Astrocyte (in vitro differentiated cells and primary cell): ENCODE data around the gene DEFB121. TPM values are rescaled to one million over a fixed set of nuclear protein-coding genes. Genes with fewer than 3 reads are reported as not detected.

Source experiments
- DNase-seq: peaks from one replicate; pipeline ENCODE4 v3.0.0-alpha.2; 2010; ENCODE audit warnings: low read depth
- FAIRE-seq: peaks from 2 replicates; lab custom pipeline; 2011; peaks lifted over from hg19 to GRCh38; lab: Jason Lieb, UNC
- H2AFZ ChIP-seq: 2 replicates; pipeline ENCODE4 v1.6.0; 2012; ENCODE audit warnings: low read depth, low read length, inconsistent platforms
- H3K27ac ChIP-seq: 2 replicates; pipeline ENCODE4 v1.5.1; 2011; ENCODE audit warnings: low read depth, low read length, inconsistent platforms
- H3K27me3 ChIP-seq: 2 replicates; pipeline ENCODE4 v1.6.0; 2011; ENCODE audit warnings: low read length, inconsistent platforms; ENCODE audit not compliant: insufficient read depth
- H3K36me3 ChIP-seq: 2 replicates; pipeline ENCODE4 v1.5.1; 2011; ENCODE audit warnings: low read length, inconsistent platforms; ENCODE audit not compliant: insufficient read depth
- H3K4me1 ChIP-seq: 2 replicates; pipeline ENCODE4 v1.5.1; 2011; ENCODE audit warnings: low read length, inconsistent platforms; ENCODE audit not compliant: insufficient read depth
- H3K4me2 ChIP-seq: 2 replicates; pipeline ENCODE4 v1.6.0; 2012; ENCODE audit warnings: low read length, inconsistent platforms
- H3K4me3 ChIP-seq: 2 replicates; pipeline ENCODE4 v1.5.1; 2011; ENCODE audit warnings: low read depth, mild to moderate bottlenecking, low read length, inconsistent platforms; ENCODE audit not compliant: insufficient read depth
- H3K79me2 ChIP-seq: 2 replicates; pipeline ENCODE4 v1.6.0; 2012; ENCODE audit warnings: mild to moderate bottlenecking, low read length, inconsistent platforms; ENCODE audit not compliant: insufficient read depth
- H3K9ac ChIP-seq: 2 replicates; pipeline ENCODE4 v1.6.0; 2012; ENCODE audit warnings: mild to moderate bottlenecking, low read length, inconsistent platforms
- H3K9me3 ChIP-seq: 2 replicates; pipeline ENCODE4 v1.5.1; 2012; ENCODE audit warnings: low read depth, mild to moderate bottlenecking, low read length, inconsistent platforms; ENCODE audit not compliant: insufficient read depth
- H4K20me1 ChIP-seq: 2 replicates; pipeline ENCODE4 v1.6.0; 2012; ENCODE audit warnings: low read length, inconsistent platforms; ENCODE audit not compliant: insufficient read depth
- H3K27ac Mint-ChIP-seq: one replicate; pipeline ENCODE4 v1.8.0; 2021; ENCODE audit warnings: mild to moderate bottlenecking, mixed read lengths; ENCODE audit not compliant: unreplicated experiment
- H3K27me3 Mint-ChIP-seq: one replicate; pipeline ENCODE4 v1.8.0; 2021; ENCODE audit warnings: low read depth, mixed read lengths; ENCODE audit not compliant: unreplicated experiment
- H3K36me3 Mint-ChIP-seq: one replicate; pipeline ENCODE4 v1.8.0; 2021; ENCODE audit warnings: low read depth, mixed read lengths; ENCODE audit not compliant: unreplicated experiment
- H3K4me1 Mint-ChIP-seq: one replicate; pipeline ENCODE4 v1.8.0; 2021; ENCODE audit warnings: low read depth, mixed read lengths; ENCODE audit not compliant: unreplicated experiment
- H3K4me3 Mint-ChIP-seq: one replicate; pipeline ENCODE4 v1.8.0; 2021; ENCODE audit warnings: mild to moderate bottlenecking, moderate library complexity, mixed read lengths; ENCODE audit not compliant: unreplicated experiment
- H3K9me3 Mint-ChIP-seq: one replicate; pipeline ENCODE4 v1.8.0; 2021; ENCODE audit warnings: mild to moderate bottlenecking, mixed read lengths; ENCODE audit not compliant: unreplicated experiment
- EZH2 ChIP-seq: IDR thresholded peaks from 2 replicates; pipeline ENCODE4 v1.6.1; 2012; ENCODE audit warnings: mild to moderate bottlenecking, low read length, inconsistent platforms; ENCODE audit not compliant: insufficient read depth
- total RNA-seq: library from RNA; stranded (reverse); gene quantifications from 2 replicates; pipeline ENCODE4 v1.2.1, GENCODE V29; 2021
- TF ChIP-seq, protein P1 (sequence below): IDR thresholded peaks from 2 replicates; pipeline ENCODE4 v1.5.1; 2011; ENCODE audit warnings: low read depth, mild to moderate bottlenecking, inconsistent platforms, low read length, moderate library complexity; ENCODE audit not compliant: insufficient read depth

Gene DEFB121
- total RNA-seq, 1 donor from 2014 or later = not detected

DNA sequence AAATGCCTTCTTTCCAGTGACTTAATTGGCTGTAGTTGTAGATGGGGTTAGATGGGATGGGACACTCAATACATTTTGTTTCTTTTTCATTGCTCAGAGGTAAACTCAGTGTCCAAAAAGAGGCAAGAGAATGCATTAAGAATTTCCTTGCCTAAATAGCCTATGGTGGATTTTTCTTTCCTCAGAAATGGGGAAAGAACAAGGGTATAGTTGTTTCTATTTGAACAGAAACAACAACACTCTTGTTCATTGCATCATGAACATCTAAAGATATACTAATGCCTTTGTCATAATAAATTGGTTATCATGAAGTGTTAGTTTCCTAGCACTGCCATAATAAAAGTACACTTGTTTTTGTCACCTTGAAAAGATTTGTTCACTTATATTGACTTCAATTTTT, 19.8 kb upstream of the DEFB121 start:
- no peak for FAIRE-seq

DNA sequence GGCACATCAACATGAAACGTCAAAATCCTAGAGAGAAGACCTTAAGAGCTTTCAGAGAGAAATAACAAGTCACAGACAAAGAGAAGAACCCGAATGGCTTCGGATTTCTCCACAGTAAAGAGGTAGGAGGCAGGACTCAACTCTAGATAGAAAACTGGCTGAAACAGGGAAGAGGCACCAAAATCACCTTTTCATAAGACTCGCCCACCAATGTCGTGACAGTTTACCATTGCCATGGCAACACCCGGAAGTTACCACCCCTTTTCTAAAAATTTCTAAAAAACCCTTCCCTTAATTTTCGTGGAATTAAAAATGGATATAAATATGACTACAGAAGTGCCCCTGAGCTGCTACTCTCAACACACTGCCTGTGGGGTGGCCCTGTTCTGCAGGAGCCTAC, 12.3 kb upstream of the DEFB121 start:
- no peak overlapping the region for H3K4me2 ChIP-seq
- H3K36me3 ChIP-seq = no peaks in the 10 kb centered on the region
- Mint-ChIP-seq H3K36me3 (no peaks in the 10 kb centered on the region), H3K27ac (no peak overlapping the region), H3K9me3 (peaks cover 11% of the 10 kb centered on the region), H3K27me3 (no peaks in the 10 kb centered on the region), H3K4me3 (no peak overlapping the region), H3K4me1 (no peaks in the 10 kb centered on the region)
- H3K27me3 ChIP-seq = no peaks in the 10 kb centered on the region
- FAIRE-seq (no peak), DNase-seq (no peak)
- no peak overlapping the region for H2AFZ ChIP-seq
- H3K4me1 ChIP-seq = no peaks in the 10 kb centered on the region
- H3K9me3 ChIP-seq = no peaks in the 10 kb centered on the region
- no peak overlapping the region for H3K27ac ChIP-seq
- H3K79me2 ChIP-seq = no peaks in the 10 kb centered on the region
- TF ChIP-seq, protein P1, sequence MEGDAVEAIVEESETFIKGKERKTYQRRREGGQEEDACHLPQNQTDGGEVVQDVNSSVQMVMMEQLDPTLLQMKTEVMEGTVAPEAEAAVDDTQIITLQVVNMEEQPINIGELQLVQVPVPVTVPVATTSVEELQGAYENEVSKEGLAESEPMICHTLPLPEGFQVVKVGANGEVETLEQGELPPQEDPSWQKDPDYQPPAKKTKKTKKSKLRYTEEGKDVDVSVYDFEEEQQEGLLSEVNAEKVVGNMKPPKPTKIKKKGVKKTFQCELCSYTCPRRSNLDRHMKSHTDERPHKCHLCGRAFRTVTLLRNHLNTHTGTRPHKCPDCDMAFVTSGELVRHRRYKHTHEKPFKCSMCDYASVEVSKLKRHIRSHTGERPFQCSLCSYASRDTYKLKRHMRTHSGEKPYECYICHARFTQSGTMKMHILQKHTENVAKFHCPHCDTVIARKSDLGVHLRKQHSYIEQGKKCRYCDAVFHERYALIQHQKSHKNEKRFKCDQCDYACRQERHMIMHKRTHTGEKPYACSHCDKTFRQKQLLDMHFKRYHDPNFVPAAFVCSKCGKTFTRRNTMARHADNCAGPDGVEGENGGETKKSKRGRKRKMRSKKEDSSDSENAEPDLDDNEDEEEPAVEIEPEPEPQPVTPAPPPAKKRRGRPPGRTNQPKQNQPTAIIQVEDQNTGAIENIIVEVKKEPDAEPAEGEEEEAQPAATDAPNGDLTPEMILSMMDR = no peak
- no peak for TF ChIP-seq EZH2
- H4K20me1 ChIP-seq = no peaks in the 10 kb centered on the region
- no peak overlapping the region for H3K4me3 ChIP-seq
- H3K9ac ChIP-seq = no peak overlapping the region

More for the DNA sequence above, 19.8 kb upstream of the DEFB121 start:
- DNase-seq = no peak
- H3K36me3 Mint-ChIP-seq = no peaks in the 10 kb centered on the region
- no peaks in the 10 kb centered on the region for H3K27me3 ChIP-seq
- no peak overlapping the region for H3K4me2 ChIP-seq
- no peaks in the 10 kb centered on the region for H3K9me3 ChIP-seq
- H3K27ac Mint-ChIP-seq = no peak overlapping the region
- H2AFZ ChIP-seq = no peak overlapping the region
- H3K79me2 ChIP-seq = no peaks in the 10 kb centered on the region
- no peak overlapping the region for H3K9ac ChIP-seq
- H3K4me3 Mint-ChIP-seq = no peak overlapping the region
- H3K4me1 ChIP-seq = no peaks in the 10 kb centered on the region
- H3K9me3 Mint-ChIP-seq = peaks cover 8% of the 10 kb centered on the region
- no peak overlapping the region for H3K27ac ChIP-seq
- TF ChIP-seq EZH2 = no peak
- TF ChIP-seq, protein P1 = no peak
- no peaks in the 10 kb centered on the region for H3K36me3 ChIP-seq
- H3K27me3 Mint-ChIP-seq = no peaks in the 10 kb centered on the region
- H3K4me3 ChIP-seq = no peak overlapping the region
- H4K20me1 ChIP-seq = no peaks in the 10 kb centered on the region
- no peaks in the 10 kb centered on the region for H3K4me1 Mint-ChIP-seq

DNA sequence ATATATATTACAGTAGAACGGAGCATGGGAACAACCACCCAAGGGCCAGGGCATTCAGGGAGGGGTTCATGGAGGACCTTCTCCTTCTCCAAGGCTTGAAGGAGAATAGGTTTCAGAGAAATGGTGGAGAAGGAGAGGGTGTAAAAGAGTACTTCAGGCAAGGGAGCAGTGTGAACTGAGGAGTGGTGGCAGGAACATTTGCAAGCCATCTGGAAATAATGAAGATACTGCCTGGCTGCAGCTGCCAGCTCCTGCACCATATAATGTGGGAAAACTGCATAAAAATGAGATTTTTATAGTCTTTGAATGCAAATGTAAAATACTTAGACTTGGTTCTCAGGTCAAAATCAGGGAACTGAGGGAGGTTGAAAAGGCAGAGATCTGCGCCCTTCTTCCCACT, 9.6 kb upstream of the DEFB121 start:
- Mint-ChIP-seq H3K9me3 (peaks cover 10% of the 10 kb centered on the region), H3K36me3 (no peaks in the 10 kb centered on the region), H3K4me3 (no peak overlapping the region), H3K4me1 (no peaks in the 10 kb centered on the region), H3K27ac (no peak overlapping the region), H3K27me3 (no peaks in the 10 kb centered on the region)
- H3K9ac ChIP-seq = no peak overlapping the region
- TF ChIP-seq, protein P1 = no peak
- TF ChIP-seq EZH2 = no peak
- no peaks in the 10 kb centered on the region for H3K36me3 ChIP-seq
- H3K4me1 ChIP-seq = no peaks in the 10 kb centered on the region
- H3K27me3 ChIP-seq = no peaks in the 10 kb centered on the region
- no peak for FAIRE-seq
- no peak overlapping the region for H2AFZ ChIP-seq
- no peaks in the 10 kb centered on the region for H3K9me3 ChIP-seq
- no peaks in the 10 kb centered on the region for H3K79me2 ChIP-seq
- no peaks in the 10 kb centered on the region for H4K20me1 ChIP-seq
- H3K4me3 ChIP-seq = no peak overlapping the region
- no peak overlapping the region for H3K27ac ChIP-seq
- DNase-seq = no peak
- H3K4me2 ChIP-seq = no peak overlapping the region
